H1 (cell line): ENCODE measurements around the gene HTR3B. TPM values are rescaled to one million over a fixed set of nuclear protein-coding genes. Genes with fewer than 3 reads are reported as not detected.

ENCODE experiments used
- CBX5 ChIP-seq: fragments of 300-800, 300-1000 bp; sonication (generic); IDR thresholded peaks from 2 replicates; pipeline ENCODE4 v1.7.1; 2016; ENCODE audit warnings: antibody characterized with exemption, low read length, low read depth
- EGR1 ChIP-seq: IDR thresholded peaks from 2 replicates; pipeline ENCODE4 v1.6.1; 2011; ENCODE audit warnings: low read depth, low read length, borderline replicate concordance
- HDAC6 ChIP-seq: IDR thresholded peaks from one replicate; pipeline ENCODE4 v1.7.1; 2012; ENCODE audit warnings: low read depth, mild to moderate bottlenecking, inconsistent platforms, low read length, moderate library complexity
- JUN ChIP-seq: IDR thresholded peaks from 2 replicates; pipeline ENCODE4 v1.6.1; 2011; ENCODE audit warnings: low read depth, mild to moderate bottlenecking, improper control_type of control experiment, low read length
- KDM1A ChIP-seq: fragments of 200-600, 300-600 bp; sonication (generic); IDR thresholded peaks from 2 replicates; pipeline ENCODE4 v1.7.1; 2016; ENCODE audit warnings: mild to moderate bottlenecking, low read length, borderline replicate concordance
- POLR2A ChIP-seq, 2 experiments: IDR thresholded peaks; 1 replicate in 1 of 2; 2 replicates in 1 of 2; pipeline ENCODE4 v1.6.1; 2011; ENCODE audit warnings: low read depth in 2 of 2, low read length in 2 of 2, mild to moderate bottlenecking in 2 of 2; ENCODE audit errors: control extremely low read depth in 1 of 2
- RAD21 ChIP-seq, 2 experiments: IDR thresholded peaks in 1 of 2; conservative IDR thresholded peaks in 1 of 2; 2 replicates each; pipeline ENCODE4 v1.6.1; 2011; ENCODE audit warnings: low read depth in 2 of 2, low read length in 2 of 2, improper control_type of control experiment in 1 of 2, inconsistent platforms in 1 of 2, mild to moderate bottlenecking in 1 of 2, moderate library complexity in 1 of 2
- TCF12 ChIP-seq: IDR thresholded peaks from 2 replicates; pipeline ENCODE4 v1.6.1; 2011; ENCODE audit warnings: low read depth, mild to moderate bottlenecking, low read length
- TEAD4 ChIP-seq: IDR thresholded peaks from 2 replicates; pipeline ENCODE4 v1.6.1; 2012; ENCODE audit warnings: low read depth, low read length, inconsistent platforms, mixed read lengths
- polyA plus RNA-seq, 7 experiments: library from polyadenylated mRNA; depleted of rRNA in 3 of 7; stranded (reverse) in 5 of 7; unstranded in 2 of 7; fragments of >200 nt in 5 of 7; fragments of 200-250 nt in 2 of 7; gene quantifications; 1 replicate in 5 of 7; 2 replicates in 1 of 7; 4 replicates in 1 of 7; pipeline versions ENCODE4 v1.2.1 to v1.2.3, GENCODE V29; 2011 to 2013; ENCODE audit warnings: missing spikeins in 2 of 7, mixed read lengths in 2 of 7
- total RNA-seq: library from RNA; stranded (reverse); fragmentation: NEBNext Ultra II Directional; extraction: Animal tissue kit (Norgen Biotek cat#: 25700); gene quantifications from 2 replicates; pipeline ENCODE4 v1.2.1, GENCODE V29; 2021
- TF ChIP-seq, protein P1 (sequence below): fragments of 300-600 bp; sonication (generic); IDR thresholded peaks from 2 replicates; pipeline ENCODE4 v1.7.1; 2012; ENCODE audit warnings: low read length, moderate library complexity, mild to moderate bottlenecking, inconsistent platforms; ENCODE audit not compliant: insufficient replicate concordance
- TF ChIP-seq, protein P2 (sequence below): IDR thresholded peaks from 2 replicates; pipeline ENCODE4 v1.6.1; 2012; ENCODE audit warnings: inconsistent platforms
- TF ChIP-seq, protein P3 (sequence below): IDR thresholded peaks from 2 replicates; pipeline ENCODE4 v1.6.1; 2011; ENCODE audit warnings: low read depth, mild to moderate bottlenecking, low read length; ENCODE audit not compliant: insufficient read depth

Gene HTR3B
- total and polyA plus RNA-seq, 2 of the 8 experiments (the other 6 are each of a cell fraction or from before 2014, with no cell fraction given) = not detected

- TF ChIP-seq, protein P1, sequence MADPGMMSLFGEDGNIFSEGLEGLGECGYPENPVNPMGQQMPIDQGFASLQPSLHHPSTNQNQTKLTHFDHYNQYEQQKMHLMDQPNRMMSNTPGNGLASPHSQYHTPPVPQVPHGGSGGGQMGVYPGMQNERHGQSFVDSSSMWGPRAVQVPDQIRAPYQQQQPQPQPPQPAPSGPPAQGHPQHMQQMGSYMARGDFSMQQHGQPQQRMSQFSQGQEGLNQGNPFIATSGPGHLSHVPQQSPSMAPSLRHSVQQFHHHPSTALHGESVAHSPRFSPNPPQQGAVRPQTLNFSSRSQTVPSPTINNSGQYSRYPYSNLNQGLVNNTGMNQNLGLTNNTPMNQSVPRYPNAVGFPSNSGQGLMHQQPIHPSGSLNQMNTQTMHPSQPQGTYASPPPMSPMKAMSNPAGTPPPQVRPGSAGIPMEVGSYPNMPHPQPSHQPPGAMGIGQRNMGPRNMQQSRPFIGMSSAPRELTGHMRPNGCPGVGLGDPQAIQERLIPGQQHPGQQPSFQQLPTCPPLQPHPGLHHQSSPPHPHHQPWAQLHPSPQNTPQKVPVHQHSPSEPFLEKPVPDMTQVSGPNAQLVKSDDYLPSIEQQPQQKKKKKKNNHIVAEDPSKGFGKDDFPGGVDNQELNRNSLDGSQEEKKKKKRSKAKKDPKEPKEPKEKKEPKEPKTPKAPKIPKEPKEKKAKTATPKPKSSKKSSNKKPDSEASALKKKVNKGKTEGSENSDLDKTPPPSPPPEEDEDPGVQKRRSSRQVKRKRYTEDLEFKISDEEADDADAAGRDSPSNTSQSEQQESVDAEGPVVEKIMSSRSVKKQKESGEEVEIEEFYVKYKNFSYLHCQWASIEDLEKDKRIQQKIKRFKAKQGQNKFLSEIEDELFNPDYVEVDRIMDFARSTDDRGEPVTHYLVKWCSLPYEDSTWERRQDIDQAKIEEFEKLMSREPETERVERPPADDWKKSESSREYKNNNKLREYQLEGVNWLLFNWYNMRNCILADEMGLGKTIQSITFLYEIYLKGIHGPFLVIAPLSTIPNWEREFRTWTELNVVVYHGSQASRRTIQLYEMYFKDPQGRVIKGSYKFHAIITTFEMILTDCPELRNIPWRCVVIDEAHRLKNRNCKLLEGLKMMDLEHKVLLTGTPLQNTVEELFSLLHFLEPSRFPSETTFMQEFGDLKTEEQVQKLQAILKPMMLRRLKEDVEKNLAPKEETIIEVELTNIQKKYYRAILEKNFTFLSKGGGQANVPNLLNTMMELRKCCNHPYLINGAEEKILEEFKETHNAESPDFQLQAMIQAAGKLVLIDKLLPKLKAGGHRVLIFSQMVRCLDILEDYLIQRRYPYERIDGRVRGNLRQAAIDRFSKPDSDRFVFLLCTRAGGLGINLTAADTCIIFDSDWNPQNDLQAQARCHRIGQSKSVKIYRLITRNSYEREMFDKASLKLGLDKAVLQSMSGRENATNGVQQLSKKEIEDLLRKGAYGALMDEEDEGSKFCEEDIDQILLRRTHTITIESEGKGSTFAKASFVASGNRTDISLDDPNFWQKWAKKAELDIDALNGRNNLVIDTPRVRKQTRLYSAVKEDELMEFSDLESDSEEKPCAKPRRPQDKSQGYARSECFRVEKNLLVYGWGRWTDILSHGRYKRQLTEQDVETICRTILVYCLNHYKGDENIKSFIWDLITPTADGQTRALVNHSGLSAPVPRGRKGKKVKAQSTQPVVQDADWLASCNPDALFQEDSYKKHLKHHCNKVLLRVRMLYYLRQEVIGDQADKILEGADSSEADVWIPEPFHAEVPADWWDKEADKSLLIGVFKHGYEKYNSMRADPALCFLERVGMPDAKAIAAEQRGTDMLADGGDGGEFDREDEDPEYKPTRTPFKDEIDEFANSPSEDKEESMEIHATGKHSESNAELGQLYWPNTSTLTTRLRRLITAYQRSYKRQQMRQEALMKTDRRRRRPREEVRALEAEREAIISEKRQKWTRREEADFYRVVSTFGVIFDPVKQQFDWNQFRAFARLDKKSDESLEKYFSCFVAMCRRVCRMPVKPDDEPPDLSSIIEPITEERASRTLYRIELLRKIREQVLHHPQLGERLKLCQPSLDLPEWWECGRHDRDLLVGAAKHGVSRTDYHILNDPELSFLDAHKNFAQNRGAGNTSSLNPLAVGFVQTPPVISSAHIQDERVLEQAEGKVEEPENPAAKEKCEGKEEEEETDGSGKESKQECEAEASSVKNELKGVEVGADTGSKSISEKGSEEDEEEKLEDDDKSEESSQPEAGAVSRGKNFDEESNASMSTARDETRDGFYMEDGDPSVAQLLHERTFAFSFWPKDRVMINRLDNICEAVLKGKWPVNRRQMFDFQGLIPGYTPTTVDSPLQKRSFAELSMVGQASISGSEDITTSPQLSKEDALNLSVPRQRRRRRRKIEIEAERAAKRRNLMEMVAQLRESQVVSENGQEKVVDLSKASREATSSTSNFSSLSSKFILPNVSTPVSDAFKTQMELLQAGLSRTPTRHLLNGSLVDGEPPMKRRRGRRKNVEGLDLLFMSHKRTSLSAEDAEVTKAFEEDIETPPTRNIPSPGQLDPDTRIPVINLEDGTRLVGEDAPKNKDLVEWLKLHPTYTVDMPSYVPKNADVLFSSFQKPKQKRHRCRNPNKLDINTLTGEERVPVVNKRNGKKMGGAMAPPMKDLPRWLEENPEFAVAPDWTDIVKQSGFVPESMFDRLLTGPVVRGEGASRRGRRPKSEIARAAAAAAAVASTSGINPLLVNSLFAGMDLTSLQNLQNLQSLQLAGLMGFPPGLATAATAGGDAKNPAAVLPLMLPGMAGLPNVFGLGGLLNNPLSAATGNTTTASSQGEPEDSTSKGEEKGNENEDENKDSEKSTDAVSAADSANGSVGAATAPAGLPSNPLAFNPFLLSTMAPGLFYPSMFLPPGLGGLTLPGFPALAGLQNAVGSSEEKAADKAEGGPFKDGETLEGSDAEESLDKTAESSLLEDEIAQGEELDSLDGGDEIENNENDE = no peak
- no peak for TF ChIP-seq POLR2A (IDR thresholded peaks at IDR 0.05; ENCODE audit: control extremely low read depth in 1 of 2, low read depth in 2 of 2, low read length in 2 of 2)
- TF ChIP-seq RAD21 (IDR thresholded peaks at IDR 0.05 in 1 of 2, conservative IDR thresholded peaks at IDR 0.05 in 1 of 2; ENCODE audit: low read depth in 2 of 2, low read length in 2 of 2) = no peak
- TF ChIP-seq KDM1A = no peak
- no peak for TF ChIP-seq TCF12
- no peak for TF ChIP-seq TEAD4
- TF ChIP-seq JUN = no peak
- TF ChIP-seq HDAC6 = no peak
- TF ChIP-seq, protein P2, sequence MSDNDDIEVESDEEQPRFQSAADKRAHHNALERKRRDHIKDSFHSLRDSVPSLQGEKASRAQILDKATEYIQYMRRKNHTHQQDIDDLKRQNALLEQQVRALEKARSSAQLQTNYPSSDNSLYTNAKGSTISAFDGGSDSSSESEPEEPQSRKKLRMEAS = no peak
- TF ChIP-seq EGR1 = no peak
- no peak for TF ChIP-seq CBX5
- TF ChIP-seq, protein P3, sequence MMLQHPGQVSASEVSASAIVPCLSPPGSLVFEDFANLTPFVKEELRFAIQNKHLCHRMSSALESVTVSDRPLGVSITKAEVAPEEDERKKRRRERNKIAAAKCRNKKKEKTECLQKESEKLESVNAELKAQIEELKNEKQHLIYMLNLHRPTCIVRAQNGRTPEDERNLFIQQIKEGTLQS = no peak
Observed at GRCh38 chr11:113881856-113882255, 22.7 kb upstream of the HTR3B start (continued).
